GM23338 (cell line): ENCODE results near the gene CUL7.

Experiments used
- CREB1 ChIP-seq: fragments of 250-450 bp; sonication (Bioruptor Pico); IDR thresholded peaks from 2 replicates; pipeline ENCODE4 v1.5.0; 2020; ENCODE audit warnings: low read depth, mild to moderate bottlenecking, moderate library complexity
- EZH2 ChIP-seq: fragments of 200-600 bp; sonication (generic); IDR thresholded peaks from one replicate; pipeline ENCODE4 v1.8.0; 2017; ENCODE audit warnings: antibody characterized with exemption, mild to moderate bottlenecking, low read depth; ENCODE audit not compliant: unreplicated experiment
- EZH2phosphoT487 ChIP-seq: fragments of 200-600 bp; sonication (generic); IDR thresholded peaks from one replicate; pipeline ENCODE4 v1.8.1; 2018; ENCODE audit warnings: antibody characterized with exemption; ENCODE audit not compliant: unreplicated experiment
- JUNB ChIP-seq: IDR thresholded peaks from one replicate; pipeline ENCODE4 v1.6.1; 2016; ENCODE audit warnings: antibody characterized with exemption; ENCODE audit not compliant: unreplicated experiment
- NANOG ChIP-seq: IDR thresholded peaks from 2 replicates; pipeline ENCODE4 v1.6.1; 2016; ENCODE audit warnings: antibody characterized with exemption, borderline replicate concordance
- POLR2AphosphoS5 ChIP-seq: IDR thresholded peaks from 2 replicates; pipeline ENCODE4 v1.6.1; 2016; ENCODE audit warnings: antibody characterized with exemption, low read depth
- STAT1 ChIP-seq: IDR thresholded peaks from one replicate; pipeline ENCODE4 v1.6.1; 2016; ENCODE audit warnings: antibody characterized with exemption; ENCODE audit not compliant: unreplicated experiment
- ZNF114 ChIP-seq: fragments of 250-450 bp; sonication (Bioruptor Pico); IDR thresholded peaks from 2 replicates; pipeline ENCODE4 v1.5.0; 2020; ENCODE audit warnings: mild to moderate bottlenecking, moderate library complexity
- ZNF331 ChIP-seq: fragments of 250-450 bp; sonication (Bioruptor Pico); IDR thresholded peaks from 2 replicates; pipeline ENCODE4 v1.5.0; 2020; ENCODE audit warnings: low read depth, mild to moderate bottlenecking, moderate library complexity
- TF ChIP-seq, protein P1 (sequence below), 2 experiments: fragments of 200-600 bp in 1 of 2; sonication (generic) in 1 of 2; conservative IDR thresholded peaks; 2 replicates each; pipeline versions ENCODE4 v1.5.1 to v1.6.1; 2016 to 2017; ENCODE audit warnings: antibody characterized with exemption in 2 of 2, low read depth in 2 of 2, mild to moderate bottlenecking in 2 of 2, moderate library complexity in 1 of 2
- TF ChIP-seq, protein P2 (sequence below): IDR thresholded peaks from 2 replicates; pipeline ENCODE4 v1.6.1; 2016; ENCODE audit warnings: antibody characterized with exemption
- TF ChIP-seq, protein P3 (sequence below): IDR thresholded peaks from one replicate; pipeline ENCODE4 v1.6.1; 2018; ENCODE audit warnings: antibody characterized with exemption; ENCODE audit not compliant: unreplicated experiment
- TF ChIP-seq, protein P4 (sequence below): fragments of 250-450 bp; sonication (Bioruptor Pico); IDR thresholded peaks from 2 replicates; pipeline ENCODE4 v1.5.0; 2020; ENCODE audit warnings: mild to moderate bottlenecking, moderate library complexity

DNA sequence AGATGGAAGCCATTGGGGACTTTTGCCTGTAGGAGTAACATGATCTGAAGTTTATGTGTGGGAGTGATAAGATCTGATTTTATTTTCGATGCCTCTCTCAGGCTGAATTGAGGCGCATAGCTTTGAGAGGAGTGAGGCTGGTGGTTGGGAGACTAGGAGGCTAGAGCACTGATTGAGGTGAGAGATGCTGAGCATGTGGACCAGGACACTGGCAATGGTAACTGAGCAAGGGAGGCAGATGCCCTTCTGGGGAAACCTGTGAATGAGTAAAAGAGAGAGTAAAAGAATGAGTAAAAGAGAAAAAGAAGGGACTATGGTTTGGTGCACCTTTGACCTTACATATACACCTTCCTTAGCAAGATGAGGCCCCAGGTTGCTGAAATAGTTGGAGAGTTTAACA, 29.2 kb downstream of the CUL7 start:
- TF ChIP-seq, protein P1, sequence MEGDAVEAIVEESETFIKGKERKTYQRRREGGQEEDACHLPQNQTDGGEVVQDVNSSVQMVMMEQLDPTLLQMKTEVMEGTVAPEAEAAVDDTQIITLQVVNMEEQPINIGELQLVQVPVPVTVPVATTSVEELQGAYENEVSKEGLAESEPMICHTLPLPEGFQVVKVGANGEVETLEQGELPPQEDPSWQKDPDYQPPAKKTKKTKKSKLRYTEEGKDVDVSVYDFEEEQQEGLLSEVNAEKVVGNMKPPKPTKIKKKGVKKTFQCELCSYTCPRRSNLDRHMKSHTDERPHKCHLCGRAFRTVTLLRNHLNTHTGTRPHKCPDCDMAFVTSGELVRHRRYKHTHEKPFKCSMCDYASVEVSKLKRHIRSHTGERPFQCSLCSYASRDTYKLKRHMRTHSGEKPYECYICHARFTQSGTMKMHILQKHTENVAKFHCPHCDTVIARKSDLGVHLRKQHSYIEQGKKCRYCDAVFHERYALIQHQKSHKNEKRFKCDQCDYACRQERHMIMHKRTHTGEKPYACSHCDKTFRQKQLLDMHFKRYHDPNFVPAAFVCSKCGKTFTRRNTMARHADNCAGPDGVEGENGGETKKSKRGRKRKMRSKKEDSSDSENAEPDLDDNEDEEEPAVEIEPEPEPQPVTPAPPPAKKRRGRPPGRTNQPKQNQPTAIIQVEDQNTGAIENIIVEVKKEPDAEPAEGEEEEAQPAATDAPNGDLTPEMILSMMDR (conservative IDR thresholded peaks at IDR 0.05; ENCODE audit: low read depth in 2 of 2), result no peak
- TF ChIP-seq EZH2phosphoT487, result no peak
- TF ChIP-seq ZNF114 (CRISPR knock-in tag), result no peak
- TF ChIP-seq EZH2, result no peak
- no peak for TF ChIP-seq NANOG
- no peak for TF ChIP-seq POLR2AphosphoS5
- no peak for TF ChIP-seq STAT1
- TF ChIP-seq, protein P2, sequence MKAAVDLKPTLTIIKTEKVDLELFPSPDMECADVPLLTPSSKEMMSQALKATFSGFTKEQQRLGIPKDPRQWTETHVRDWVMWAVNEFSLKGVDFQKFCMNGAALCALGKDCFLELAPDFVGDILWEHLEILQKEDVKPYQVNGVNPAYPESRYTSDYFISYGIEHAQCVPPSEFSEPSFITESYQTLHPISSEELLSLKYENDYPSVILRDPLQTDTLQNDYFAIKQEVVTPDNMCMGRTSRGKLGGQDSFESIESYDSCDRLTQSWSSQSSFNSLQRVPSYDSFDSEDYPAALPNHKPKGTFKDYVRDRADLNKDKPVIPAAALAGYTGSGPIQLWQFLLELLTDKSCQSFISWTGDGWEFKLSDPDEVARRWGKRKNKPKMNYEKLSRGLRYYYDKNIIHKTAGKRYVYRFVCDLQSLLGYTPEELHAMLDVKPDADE, result no peak
- TF ChIP-seq, protein P3, sequence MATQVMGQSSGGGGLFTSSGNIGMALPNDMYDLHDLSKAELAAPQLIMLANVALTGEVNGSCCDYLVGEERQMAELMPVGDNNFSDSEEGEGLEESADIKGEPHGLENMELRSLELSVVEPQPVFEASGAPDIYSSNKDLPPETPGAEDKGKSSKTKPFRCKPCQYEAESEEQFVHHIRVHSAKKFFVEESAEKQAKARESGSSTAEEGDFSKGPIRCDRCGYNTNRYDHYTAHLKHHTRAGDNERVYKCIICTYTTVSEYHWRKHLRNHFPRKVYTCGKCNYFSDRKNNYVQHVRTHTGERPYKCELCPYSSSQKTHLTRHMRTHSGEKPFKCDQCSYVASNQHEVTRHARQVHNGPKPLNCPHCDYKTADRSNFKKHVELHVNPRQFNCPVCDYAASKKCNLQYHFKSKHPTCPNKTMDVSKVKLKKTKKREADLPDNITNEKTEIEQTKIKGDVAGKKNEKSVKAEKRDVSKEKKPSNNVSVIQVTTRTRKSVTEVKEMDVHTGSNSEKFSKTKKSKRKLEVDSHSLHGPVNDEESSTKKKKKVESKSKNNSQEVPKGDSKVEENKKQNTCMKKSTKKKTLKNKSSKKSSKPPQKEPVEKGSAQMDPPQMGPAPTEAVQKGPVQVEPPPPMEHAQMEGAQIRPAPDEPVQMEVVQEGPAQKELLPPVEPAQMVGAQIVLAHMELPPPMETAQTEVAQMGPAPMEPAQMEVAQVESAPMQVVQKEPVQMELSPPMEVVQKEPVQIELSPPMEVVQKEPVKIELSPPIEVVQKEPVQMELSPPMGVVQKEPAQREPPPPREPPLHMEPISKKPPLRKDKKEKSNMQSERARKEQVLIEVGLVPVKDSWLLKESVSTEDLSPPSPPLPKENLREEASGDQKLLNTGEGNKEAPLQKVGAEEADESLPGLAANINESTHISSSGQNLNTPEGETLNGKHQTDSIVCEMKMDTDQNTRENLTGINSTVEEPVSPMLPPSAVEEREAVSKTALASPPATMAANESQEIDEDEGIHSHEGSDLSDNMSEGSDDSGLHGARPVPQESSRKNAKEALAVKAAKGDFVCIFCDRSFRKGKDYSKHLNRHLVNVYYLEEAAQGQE, result no peak
- no peak for TF ChIP-seq JUNB
- no peak for TF ChIP-seq CREB1
- no peak for TF ChIP-seq ZNF331 (CRISPR knock-in tag)
- TF ChIP-seq, protein P4, sequence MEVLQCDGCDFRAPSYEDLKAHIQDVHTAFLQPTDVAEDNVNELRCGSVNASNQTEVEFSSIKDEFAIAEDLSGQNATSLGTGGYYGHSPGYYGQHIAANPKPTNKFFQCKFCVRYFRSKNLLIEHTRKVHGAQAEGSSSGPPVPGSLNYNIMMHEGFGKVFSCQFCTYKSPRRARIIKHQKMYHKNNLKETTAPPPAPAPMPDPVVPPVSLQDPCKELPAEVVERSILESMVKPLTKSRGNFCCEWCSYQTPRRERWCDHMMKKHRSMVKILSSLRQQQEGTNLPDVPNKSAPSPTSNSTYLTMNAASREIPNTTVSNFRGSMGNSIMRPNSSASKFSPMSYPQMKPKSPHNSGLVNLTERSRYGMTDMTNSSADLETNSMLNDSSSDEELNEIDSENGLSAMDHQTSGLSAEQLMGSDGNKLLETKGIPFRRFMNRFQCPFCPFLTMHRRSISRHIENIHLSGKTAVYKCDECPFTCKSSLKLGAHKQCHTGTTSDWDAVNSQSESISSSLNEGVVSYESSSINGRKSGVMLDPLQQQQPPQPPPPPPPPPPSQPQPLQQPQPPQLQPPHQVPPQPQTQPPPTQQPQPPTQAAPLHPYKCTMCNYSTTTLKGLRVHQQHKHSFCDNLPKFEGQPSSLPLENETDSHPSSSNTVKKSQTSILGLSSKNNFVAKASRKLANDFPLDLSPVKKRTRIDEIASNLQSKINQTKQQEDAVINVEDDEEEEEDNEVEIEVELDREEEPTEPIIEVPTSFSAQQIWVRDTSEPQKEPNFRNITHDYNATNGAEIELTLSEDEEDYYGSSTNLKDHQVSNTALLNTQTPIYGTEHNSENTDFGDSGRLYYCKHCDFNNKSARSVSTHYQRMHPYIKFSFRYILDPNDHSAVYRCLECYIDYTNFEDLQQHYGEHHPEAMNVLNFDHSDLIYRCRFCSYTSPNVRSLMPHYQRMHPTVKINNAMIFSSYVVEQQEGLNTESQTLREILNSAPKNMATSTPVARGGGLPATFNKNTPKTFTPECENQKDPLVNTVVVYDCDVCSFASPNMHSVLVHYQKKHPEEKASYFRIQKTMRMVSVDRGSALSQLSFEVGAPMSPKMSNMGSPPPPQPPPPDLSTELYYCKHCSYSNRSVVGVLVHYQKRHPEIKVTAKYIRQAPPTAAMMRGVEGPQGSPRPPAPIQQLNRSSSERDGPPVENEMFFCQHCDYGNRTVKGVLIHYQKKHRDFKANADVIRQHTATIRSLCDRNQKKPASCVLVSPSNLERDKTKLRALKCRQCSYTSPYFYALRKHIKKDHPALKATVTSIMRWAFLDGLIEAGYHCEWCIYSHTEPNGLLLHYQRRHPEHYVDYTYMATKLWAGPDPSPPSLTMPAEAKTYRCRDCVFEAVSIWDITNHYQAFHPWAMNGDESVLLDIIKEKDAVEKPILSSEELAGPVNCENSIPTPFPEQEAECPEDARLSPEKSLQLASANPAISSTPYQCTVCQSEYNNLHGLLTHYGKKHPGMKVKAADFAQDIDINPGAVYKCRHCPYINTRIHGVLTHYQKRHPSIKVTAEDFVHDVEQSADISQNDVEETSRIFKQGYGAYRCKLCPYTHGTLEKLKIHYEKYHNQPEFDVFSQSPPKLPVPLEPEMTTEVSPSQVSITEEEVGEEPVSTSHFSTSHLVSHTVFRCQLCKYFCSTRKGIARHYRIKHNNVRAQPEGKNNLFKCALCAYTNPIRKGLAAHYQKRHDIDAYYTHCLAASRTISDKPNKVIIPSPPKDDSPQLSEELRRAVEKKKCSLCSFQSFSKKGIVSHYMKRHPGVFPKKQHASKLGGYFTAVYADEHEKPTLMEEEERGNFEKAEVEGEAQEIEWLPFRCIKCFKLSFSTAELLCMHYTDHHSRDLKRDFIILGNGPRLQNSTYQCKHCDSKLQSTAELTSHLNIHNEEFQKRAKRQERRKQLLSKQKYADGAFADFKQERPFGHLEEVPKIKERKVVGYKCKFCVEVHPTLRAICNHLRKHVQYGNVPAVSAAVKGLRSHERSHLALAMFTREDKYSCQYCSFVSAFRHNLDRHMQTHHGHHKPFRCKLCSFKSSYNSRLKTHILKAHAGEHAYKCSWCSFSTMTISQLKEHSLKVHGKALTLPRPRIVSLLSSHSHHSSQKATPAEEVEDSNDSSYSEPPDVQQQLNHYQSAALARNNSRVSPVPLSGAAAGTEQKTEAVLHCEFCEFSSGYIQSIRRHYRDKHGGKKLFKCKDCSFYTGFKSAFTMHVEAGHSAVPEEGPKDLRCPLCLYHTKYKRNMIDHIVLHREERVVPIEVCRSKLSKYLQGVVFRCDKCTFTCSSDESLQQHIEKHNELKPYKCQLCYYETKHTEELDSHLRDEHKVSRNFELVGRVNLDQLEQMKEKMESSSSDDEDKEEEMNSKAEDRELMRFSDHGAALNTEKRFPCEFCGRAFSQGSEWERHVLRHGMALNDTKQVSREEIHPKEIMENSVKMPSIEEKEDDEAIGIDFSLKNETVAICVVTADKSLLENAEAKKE (CRISPR knock-in tag), result no peak
